PC-9 (cell line): ENCODE results near the gene TFAP2B.

Source experiments
- EZH2 ChIP-seq: fragments of 200-600 bp; sonication (generic); IDR thresholded peaks from 2 replicates; pipeline ENCODE4 v1.8.0; 2017; ENCODE audit warnings: antibody characterized with exemption, low read depth
- TF ChIP-seq, protein P1 (sequence below): fragments of 200-600 bp; sonication (generic); conservative IDR thresholded peaks from 2 replicates; pipeline ENCODE4 v1.6.1; 2017; ENCODE audit warnings: mixed run types, antibody characterized with exemption, mild to moderate bottlenecking, moderate library complexity

DNA sequence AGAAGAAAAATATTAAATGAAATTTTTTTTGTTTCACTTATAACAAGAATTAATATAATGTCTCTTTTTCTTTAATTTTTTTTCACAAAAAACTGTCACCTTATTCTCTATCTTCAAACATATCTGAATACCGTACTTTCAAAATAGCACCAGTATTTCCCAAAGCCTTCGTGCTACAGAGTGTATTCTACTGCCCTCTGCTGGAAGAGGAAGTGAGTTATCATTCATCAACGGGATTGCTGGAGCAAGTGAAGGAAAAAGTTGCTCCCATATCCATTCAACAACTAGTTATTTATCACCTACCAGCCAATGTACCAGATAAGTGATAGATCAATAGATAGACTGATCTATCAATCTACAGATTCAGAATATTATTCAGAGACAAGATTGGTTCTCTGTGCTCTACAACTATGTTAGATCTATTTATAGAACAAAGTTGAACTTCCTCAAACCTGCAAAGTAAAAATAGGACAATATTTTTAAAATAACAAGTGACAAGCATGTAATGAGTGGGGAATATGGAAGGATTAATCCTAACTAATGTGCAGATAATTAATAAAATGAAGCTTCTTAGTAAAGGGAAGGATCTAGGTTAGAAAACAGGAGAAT lies 26.7 kb upstream of the TFAP2B start:
- TF ChIP-seq EZH2: no peak
- TF ChIP-seq, protein P1, sequence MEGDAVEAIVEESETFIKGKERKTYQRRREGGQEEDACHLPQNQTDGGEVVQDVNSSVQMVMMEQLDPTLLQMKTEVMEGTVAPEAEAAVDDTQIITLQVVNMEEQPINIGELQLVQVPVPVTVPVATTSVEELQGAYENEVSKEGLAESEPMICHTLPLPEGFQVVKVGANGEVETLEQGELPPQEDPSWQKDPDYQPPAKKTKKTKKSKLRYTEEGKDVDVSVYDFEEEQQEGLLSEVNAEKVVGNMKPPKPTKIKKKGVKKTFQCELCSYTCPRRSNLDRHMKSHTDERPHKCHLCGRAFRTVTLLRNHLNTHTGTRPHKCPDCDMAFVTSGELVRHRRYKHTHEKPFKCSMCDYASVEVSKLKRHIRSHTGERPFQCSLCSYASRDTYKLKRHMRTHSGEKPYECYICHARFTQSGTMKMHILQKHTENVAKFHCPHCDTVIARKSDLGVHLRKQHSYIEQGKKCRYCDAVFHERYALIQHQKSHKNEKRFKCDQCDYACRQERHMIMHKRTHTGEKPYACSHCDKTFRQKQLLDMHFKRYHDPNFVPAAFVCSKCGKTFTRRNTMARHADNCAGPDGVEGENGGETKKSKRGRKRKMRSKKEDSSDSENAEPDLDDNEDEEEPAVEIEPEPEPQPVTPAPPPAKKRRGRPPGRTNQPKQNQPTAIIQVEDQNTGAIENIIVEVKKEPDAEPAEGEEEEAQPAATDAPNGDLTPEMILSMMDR: peak; percentile 72
